HepG2 (cell line): ENCODE data around the gene BTRC. TPM values are rescaled to one million over a fixed set of nuclear protein-coding genes. Genes with fewer than 3 reads are reported as not detected.

Source experiments
- EHMT2 ChIP-seq: fragments of 200-600 bp; sonication (generic); IDR thresholded peaks from 2 replicates; pipeline ENCODE4 v1.7.0; 2017; ENCODE audit warnings: antibody characterized with exemption, low read depth, low read length, borderline replicate concordance
- GZF1 ChIP-seq: sonication (generic); formaldehyde crosslinking; IDR thresholded peaks from 2 replicates; pipeline ENCODE4 v1.5.1; 2020; ENCODE audit warnings: mild to moderate bottlenecking, missing genetic modification reagents
- HDAC1 ChIP-seq: sonication (generic); formaldehyde crosslinking; IDR thresholded peaks from 2 replicates; pipeline ENCODE4 v1.5.1; 2020; ENCODE audit warnings: mild to moderate bottlenecking, missing genetic modification reagents
- KLF11 ChIP-seq: IDR thresholded peaks from 2 replicates; pipeline ENCODE4 v1.6.1; 2016; ENCODE audit warnings: missing compliant biosample characterization
- MXD4 ChIP-seq: IDR thresholded peaks from 2 replicates; pipeline ENCODE4 v1.6.1; 2016; ENCODE audit warnings: mild to moderate bottlenecking, missing biosample characterization, missing genetic modification reagents
- MXI1 ChIP-seq: IDR thresholded peaks from 3 replicates; pipeline ENCODE4 v1.6.1; 2012; ENCODE audit warnings: low read depth, low read length, inconsistent platforms, borderline replicate concordance
- NFKBIZ ChIP-seq: IDR thresholded peaks from 2 replicates; pipeline ENCODE4 v1.6.1; 2018; ENCODE audit warnings: missing genetic modification reagents, missing compliant biosample characterization
- PAF1 ChIP-seq: IDR thresholded peaks from 2 replicates; pipeline ENCODE4 v1.6.1; 2016; ENCODE audit warnings: missing genetic modification reagents, missing compliant biosample characterization
- POLR2A ChIP-seq, 2 experiments: IDR thresholded peaks; 2 replicates each; pipeline ENCODE4 v1.6.1; 2011; ENCODE audit warnings: low read depth in 2 of 2, low read length in 2 of 2, mild to moderate bottlenecking in 1 of 2, moderate library complexity in 1 of 2; ENCODE audit not compliant: insufficient read depth in 1 of 2
- SALL1 ChIP-seq: sonication (generic); formaldehyde crosslinking; IDR thresholded peaks from 2 replicates; pipeline ENCODE4 v1.8.0; 2022; ENCODE audit warnings: mild to moderate bottlenecking, missing genetic modification reagents
- ZNF30 ChIP-seq: sonication (generic); formaldehyde crosslinking; IDR thresholded peaks from 2 replicates; pipeline ENCODE4 v1.5.0; 2020; ENCODE audit warnings: mild to moderate bottlenecking, missing genetic modification reagents
- ZNF510 ChIP-seq: sonication (generic); formaldehyde crosslinking; IDR thresholded peaks from 2 replicates; pipeline ENCODE4 v1.4.0; 2020; ENCODE audit warnings: low read depth, mild to moderate bottlenecking, missing genetic modification reagents
- ZNF605 ChIP-seq: sonication (generic); formaldehyde crosslinking; IDR thresholded peaks from 2 replicates; pipeline ENCODE4 v1.8.0; 2022; ENCODE audit warnings: mild to moderate bottlenecking, missing genetic modification reagents
- ZNF850 ChIP-seq: sonication (generic); formaldehyde crosslinking; conservative IDR thresholded peaks from 2 replicates; pipeline ENCODE4 v1.9.0; 2021; ENCODE audit warnings: mild to moderate bottlenecking, missing genetic modification reagents
- polyA plus RNA-seq, 8 experiments: library from polyadenylated mRNA; depleted of rRNA in 3 of 8; stranded (reverse) in 7 of 8; unstranded in 1 of 8; fragments of >200 nt; fragmentation: Illumina TruSeq in 4 of 8; extraction: Trizol in 4 of 8; gene quantifications; 2 replicates each; pipeline versions ENCODE4 v1.2.1 to v1.2.3, GENCODE V29; 2011 to 2016; ENCODE audit warnings: low read depth in 4 of 8, missing spikeins in 1 of 8, mixed read lengths in 1 of 8; ENCODE audit not compliant: insufficient read depth in 1 of 8
- total RNA-seq, 5 experiments: library from RNA; depleted of rRNA; stranded (reverse); fragments of >200 nt; fragmentation: Illumina TruSeq; extraction: Trizol; gene quantifications; 2 replicates each; pipeline ENCODE4 v1.2.3, GENCODE V29; 2016; ENCODE audit warnings: low read depth in 1 of 5
- TF ChIP-seq, protein P1 (sequence below): IDR thresholded peaks from 2 replicates; pipeline ENCODE4 v1.6.1; 2016; ENCODE audit warnings: missing genetic modification reagents, missing compliant biosample characterization
- TF ChIP-seq, protein P2 (sequence below): sonication (generic); formaldehyde crosslinking; IDR thresholded peaks from 2 replicates; pipeline ENCODE4 v1.4.0; 2020; ENCODE audit warnings: missing genetic modification reagents
- TF ChIP-seq, protein P3 (sequence below): sonication (generic); formaldehyde crosslinking; IDR thresholded peaks from 2 replicates; pipeline ENCODE4 v1.8.1; 2023; ENCODE audit warnings: mild to moderate bottlenecking, missing genetic modification reagents, borderline replicate concordance
- TF ChIP-seq, protein P4 (sequence below): sonication (generic); formaldehyde crosslinking; conservative IDR thresholded peaks from 2 replicates; pipeline ENCODE4 v1.8.0; 2022; ENCODE audit warnings: mild to moderate bottlenecking, moderate library complexity, missing genetic modification reagents
- TF ChIP-seq, protein P5 (sequence below): sonication (generic); formaldehyde crosslinking; IDR thresholded peaks from 2 replicates; pipeline ENCODE4 v1.9.0; 2021; ENCODE audit warnings: missing genetic modification reagents, borderline replicate concordance
- TF ChIP-seq, protein P6 (sequence below): sonication (generic); formaldehyde crosslinking; IDR thresholded peaks from 2 replicates; pipeline ENCODE4 v1.4.0; 2020; ENCODE audit warnings: missing genetic modification reagents

Gene BTRC
- total and polyA plus RNA-seq, 2 of the 13 experiments (the other 11 are each of a cell fraction or from before 2014, with no cell fraction given) = 12.0 to 14.4 TPM

DNA sequence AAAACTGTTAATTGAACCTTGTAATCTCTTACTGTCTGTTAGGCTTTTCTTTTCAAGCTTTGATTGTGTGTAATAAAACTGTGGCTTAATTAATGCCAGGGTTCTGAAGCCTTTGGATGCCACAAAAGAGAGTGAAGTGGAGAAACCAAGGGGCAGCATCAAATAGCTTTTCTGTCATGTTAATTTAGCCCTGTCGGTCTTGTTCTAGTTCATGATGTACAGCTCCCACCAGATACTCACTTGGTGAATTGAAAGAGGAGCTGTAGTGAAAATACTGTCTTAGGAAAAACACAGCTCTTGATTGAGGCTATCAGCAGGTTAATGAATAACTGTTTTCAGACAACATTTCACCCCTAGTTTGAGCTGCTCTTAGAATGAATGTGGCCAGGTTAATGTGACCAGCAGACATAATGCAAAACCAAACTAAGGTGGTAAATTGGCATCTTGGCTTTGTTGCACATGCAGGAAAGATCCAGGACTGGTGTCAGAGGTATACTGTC lies 139.9 kb downstream of the BTRC start (continued):
- TF ChIP-seq, protein P1, sequence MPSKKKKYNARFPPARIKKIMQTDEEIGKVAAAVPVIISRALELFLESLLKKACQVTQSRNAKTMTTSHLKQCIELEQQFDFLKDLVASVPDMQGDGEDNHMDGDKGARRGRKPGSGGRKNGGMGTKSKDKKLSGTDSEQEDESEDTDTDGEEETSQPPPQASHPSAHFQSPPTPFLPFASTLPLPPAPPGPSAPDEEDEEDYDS (CRISPR knock-in tag) = peak; percentile 32; the same call in 1 of the 2 replicates
- 0 out of 2 replicates have a peak, but pooled peaks have one; percentile 3 for TF ChIP-seq EHMT2
- TF ChIP-seq MXD4 (CRISPR knock-in tag) = no peak; the same call in 1 of the 2 replicates
- TF ChIP-seq POLR2A (IDR thresholded peaks at IDR 0.05; ENCODE audit: insufficient read depth in 1 of 2, low read depth in 2 of 2, low read length in 2 of 2) = peak in 1 of 2 experiments; percentile 26; a peak in 1 of 4 replicates
- TF ChIP-seq GZF1 = peak; percentile 96
- no peak for TF ChIP-seq ZNF605 (CRISPR knock-in tag)
- TF ChIP-seq, protein P2, sequence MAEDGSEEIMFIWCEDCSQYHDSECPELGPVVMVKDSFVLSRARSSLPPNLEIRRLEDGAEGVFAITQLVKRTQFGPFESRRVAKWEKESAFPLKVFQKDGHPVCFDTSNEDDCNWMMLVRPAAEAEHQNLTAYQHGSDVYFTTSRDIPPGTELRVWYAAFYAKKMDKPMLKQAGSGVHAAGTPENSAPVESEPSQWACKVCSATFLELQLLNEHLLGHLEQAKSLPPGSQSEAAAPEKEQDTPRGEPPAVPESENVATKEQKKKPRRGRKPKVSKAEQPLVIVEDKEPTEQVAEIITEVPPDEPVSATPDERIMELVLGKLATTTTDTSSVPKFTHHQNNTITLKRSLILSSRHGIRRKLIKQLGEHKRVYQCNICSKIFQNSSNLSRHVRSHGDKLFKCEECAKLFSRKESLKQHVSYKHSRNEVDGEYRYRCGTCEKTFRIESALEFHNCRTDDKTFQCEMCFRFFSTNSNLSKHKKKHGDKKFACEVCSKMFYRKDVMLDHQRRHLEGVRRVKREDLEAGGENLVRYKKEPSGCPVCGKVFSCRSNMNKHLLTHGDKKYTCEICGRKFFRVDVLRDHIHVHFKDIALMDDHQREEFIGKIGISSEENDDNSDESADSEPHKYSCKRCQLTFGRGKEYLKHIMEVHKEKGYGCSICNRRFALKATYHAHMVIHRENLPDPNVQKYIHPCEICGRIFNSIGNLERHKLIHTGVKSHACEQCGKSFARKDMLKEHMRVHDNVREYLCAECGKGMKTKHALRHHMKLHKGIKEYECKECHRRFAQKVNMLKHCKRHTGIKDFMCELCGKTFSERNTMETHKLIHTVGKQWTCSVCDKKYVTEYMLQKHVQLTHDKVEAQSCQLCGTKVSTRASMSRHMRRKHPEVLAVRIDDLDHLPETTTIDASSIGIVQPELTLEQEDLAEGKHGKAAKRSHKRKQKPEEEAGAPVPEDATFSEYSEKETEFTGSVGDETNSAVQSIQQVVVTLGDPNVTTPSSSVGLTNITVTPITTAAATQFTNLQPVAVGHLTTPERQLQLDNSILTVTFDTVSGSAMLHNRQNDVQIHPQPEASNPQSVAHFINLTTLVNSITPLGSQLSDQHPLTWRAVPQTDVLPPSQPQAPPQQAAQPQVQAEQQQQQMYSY (CRISPR knock-in tag) = no peak
- TF ChIP-seq ZNF30 (CRISPR knock-in tag) = no peak
- TF ChIP-seq, protein P3, sequence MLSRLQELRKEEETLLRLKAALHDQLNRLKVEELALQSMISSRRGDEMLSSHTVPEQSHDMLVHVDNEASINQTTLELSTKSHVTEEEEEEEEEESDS (CRISPR knock-in tag) = no peak
- 0 out of 2 replicates have a peak, but pooled peaks have one; percentile 9 for TF ChIP-seq NFKBIZ (CRISPR knock-in tag)
- TF ChIP-seq KLF11 (CRISPR knock-in tag) = no peak
- TF ChIP-seq ZNF510 (CRISPR knock-in tag) = no peak
- TF ChIP-seq SALL1 (CRISPR knock-in tag) = peak; percentile 14; the same call in 1 of the 2 replicates
- TF ChIP-seq PAF1 (CRISPR knock-in tag) = no peak
- TF ChIP-seq ZNF850 (CRISPR knock-in tag) = no peak
- TF ChIP-seq, protein P4, sequence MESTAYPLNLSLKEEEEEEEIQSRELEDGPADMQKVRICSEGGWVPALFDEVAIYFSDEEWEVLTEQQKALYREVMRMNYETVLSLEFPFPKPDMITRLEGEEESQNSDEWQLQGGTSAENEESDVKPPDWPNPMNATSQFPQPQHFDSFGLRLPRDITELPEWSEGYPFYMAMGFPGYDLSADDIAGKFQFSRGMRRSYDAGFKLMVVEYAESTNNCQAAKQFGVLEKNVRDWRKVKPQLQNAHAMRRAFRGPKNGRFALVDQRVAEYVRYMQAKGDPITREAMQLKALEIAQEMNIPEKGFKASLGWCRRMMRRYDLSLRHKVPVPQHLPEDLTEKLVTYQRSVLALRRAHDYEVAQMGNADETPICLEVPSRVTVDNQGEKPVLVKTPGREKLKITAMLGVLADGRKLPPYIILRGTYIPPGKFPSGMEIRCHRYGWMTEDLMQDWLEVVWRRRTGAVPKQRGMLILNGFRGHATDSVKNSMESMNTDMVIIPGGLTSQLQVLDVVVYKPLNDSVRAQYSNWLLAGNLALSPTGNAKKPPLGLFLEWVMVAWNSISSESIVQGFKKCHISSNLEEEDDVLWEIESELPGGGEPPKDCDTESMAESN (CRISPR knock-in tag) = peak; percentile 57; the same call in 1 of the 2 replicates
- TF ChIP-seq, protein P5, sequence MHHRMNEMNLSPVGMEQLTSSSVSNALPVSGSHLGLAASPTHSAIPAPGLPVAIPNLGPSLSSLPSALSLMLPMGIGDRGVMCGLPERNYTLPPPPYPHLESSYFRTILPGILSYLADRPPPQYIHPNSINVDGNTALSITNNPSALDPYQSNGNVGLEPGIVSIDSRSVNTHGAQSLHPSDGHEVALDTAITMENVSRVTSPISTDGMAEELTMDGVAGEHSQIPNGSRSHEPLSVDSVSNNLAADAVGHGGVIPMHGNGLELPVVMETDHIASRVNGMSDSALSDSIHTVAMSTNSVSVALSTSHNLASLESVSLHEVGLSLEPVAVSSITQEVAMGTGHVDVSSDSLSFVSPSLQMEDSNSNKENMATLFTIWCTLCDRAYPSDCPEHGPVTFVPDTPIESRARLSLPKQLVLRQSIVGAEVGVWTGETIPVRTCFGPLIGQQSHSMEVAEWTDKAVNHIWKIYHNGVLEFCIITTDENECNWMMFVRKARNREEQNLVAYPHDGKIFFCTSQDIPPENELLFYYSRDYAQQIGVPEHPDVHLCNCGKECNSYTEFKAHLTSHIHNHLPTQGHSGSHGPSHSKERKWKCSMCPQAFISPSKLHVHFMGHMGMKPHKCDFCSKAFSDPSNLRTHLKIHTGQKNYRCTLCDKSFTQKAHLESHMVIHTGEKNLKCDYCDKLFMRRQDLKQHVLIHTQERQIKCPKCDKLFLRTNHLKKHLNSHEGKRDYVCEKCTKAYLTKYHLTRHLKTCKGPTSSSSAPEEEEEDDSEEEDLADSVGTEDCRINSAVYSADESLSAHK (CRISPR knock-in tag) = no peak
- 0 out of 3 replicates have a peak, but pooled peaks have one; percentile 11 for TF ChIP-seq MXI1
- TF ChIP-seq HDAC1 (CRISPR knock-in tag) = no peak
- TF ChIP-seq, protein P6, sequence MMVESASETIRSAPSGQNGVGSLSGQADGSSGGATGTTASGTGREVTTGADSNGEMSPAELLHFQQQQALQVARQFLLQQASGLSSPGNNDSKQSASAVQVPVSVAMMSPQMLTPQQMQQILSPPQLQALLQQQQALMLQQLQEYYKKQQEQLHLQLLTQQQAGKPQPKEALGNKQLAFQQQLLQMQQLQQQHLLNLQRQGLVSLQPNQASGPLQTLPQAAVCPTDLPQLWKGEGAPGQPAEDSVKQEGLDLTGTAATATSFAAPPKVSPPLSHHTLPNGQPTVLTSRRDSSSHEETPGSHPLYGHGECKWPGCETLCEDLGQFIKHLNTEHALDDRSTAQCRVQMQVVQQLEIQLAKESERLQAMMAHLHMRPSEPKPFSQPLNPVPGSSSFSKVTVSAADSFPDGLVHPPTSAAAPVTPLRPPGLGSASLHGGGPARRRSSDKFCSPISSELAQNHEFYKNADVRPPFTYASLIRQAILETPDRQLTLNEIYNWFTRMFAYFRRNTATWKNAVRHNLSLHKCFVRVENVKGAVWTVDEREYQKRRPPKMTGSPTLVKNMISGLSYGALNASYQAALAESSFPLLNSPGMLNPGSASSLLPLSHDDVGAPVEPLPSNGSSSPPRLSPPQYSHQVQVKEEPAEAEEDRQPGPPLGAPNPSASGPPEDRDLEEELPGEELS (CRISPR knock-in tag) = 0 out of 2 replicates have a peak, but pooled peaks have one; percentile 17
